HepG2 (cell line): Measurements from ENCODE around the gene IHH. TPM values are rescaled to one million over a fixed set of nuclear protein-coding genes. Genes with fewer than 3 reads are reported as not detected.
A peak's percentile ranks its signal among the peaks of the same experiment; 100 is the strongest.

ENCODE experiments used
- CCDC6 ChIP-seq: sonication (generic); formaldehyde crosslinking; IDR thresholded peaks from 2 replicates; pipeline ENCODE4 v1.8.1; 2022; ENCODE audit warnings: mild to moderate bottlenecking, missing genetic modification reagents, moderate library complexity
- ELF3 ChIP-seq: IDR thresholded peaks from 2 replicates; pipeline ENCODE4 v1.6.1; 2016; ENCODE audit warnings: missing genetic modification reagents, missing compliant biosample characterization
- ERF ChIP-seq: IDR thresholded peaks from 2 replicates; pipeline ENCODE4 v1.6.1; 2018; ENCODE audit warnings: missing biosample characterization, missing genetic modification reagents
- ESRRA ChIP-seq: sonication (generic); formaldehyde crosslinking; IDR thresholded peaks from 2 replicates; pipeline ENCODE4 v1.5.1; 2020; ENCODE audit warnings: mild to moderate bottlenecking, low read depth, missing genetic modification reagents
- HMG20A ChIP-seq: IDR thresholded peaks from 2 replicates; pipeline ENCODE4 v1.6.1; 2016; ENCODE audit warnings: borderline replicate concordance
- ISL2 ChIP-seq: sonication (generic); formaldehyde crosslinking; IDR thresholded peaks from 2 replicates; pipeline ENCODE4 v1.5.0; 2020; ENCODE audit warnings: missing genetic modification reagents
- KLF13 ChIP-seq: sonication (generic); formaldehyde crosslinking; IDR thresholded peaks from 2 replicates; pipeline ENCODE4 v1.4.0; 2020; ENCODE audit warnings: mild to moderate bottlenecking, missing genetic modification reagents
- MLLT10 ChIP-seq: sonication (generic); formaldehyde crosslinking; IDR thresholded peaks from 2 replicates; pipeline ENCODE4 v1.4.0; 2020; ENCODE audit warnings: missing genetic modification reagents
- MTF2 ChIP-seq: sonication (generic); formaldehyde crosslinking; IDR thresholded peaks from 2 replicates; pipeline ENCODE4 v1.5.0; 2020; ENCODE audit warnings: missing genetic modification reagents, borderline replicate concordance
- RCOR2 ChIP-seq: IDR thresholded peaks from 2 replicates; pipeline ENCODE4 v1.6.1; 2016; ENCODE audit warnings: missing biosample characterization, missing genetic modification reagents
- SRF ChIP-seq: IDR thresholded peaks from 2 replicates; pipeline ENCODE4 v1.6.1; 2011; ENCODE audit warnings: mild to moderate bottlenecking, low read depth, low read length, moderate library complexity
- SYNCRIP ChIP-seq: fragments of 200-400 bp; formaldehyde crosslinking; IDR thresholded peaks from 2 replicates; pipeline ENCODE4 v1.6.1; 2018; ENCODE audit warnings: mild to moderate bottlenecking, low read depth, low read length; ENCODE audit not compliant: insufficient read depth
- U2AF2 ChIP-seq: fragments of 200-400 bp; formaldehyde crosslinking; IDR thresholded peaks from 2 replicates; pipeline ENCODE4 v1.6.1; 2017; ENCODE audit warnings: low read depth, mild to moderate bottlenecking, low read length
- ZBTB7B ChIP-seq: sonication (generic); formaldehyde crosslinking; IDR thresholded peaks from 2 replicates; pipeline ENCODE4 v1.4.0; 2020; ENCODE audit warnings: missing genetic modification reagents
- ZFP90 ChIP-seq: sonication (generic); formaldehyde crosslinking; IDR thresholded peaks from 2 replicates; pipeline ENCODE4 v1.8.0; 2022; ENCODE audit warnings: missing genetic modification reagents, mild to moderate bottlenecking, inconsistent platforms, borderline replicate concordance
- ZNF124 ChIP-seq: sonication (generic); formaldehyde crosslinking; IDR thresholded peaks from 2 replicates; pipeline ENCODE4 v1.4.0; 2020; ENCODE audit warnings: missing genetic modification reagents
- ZNF205 ChIP-seq: IDR thresholded peaks from 2 replicates; pipeline ENCODE4 v1.6.1; 2018; ENCODE audit warnings: missing biosample characterization, missing genetic modification reagents
- ZNF274 ChIP-seq: sonication (generic); formaldehyde crosslinking; IDR thresholded peaks from 2 replicates; pipeline ENCODE4 v1.5.1; 2020; ENCODE audit warnings: mild to moderate bottlenecking, missing genetic modification reagents
- ZNF605 ChIP-seq: sonication (generic); formaldehyde crosslinking; IDR thresholded peaks from 2 replicates; pipeline ENCODE4 v1.8.0; 2022; ENCODE audit warnings: mild to moderate bottlenecking, missing genetic modification reagents
- ZNF7 ChIP-seq: IDR thresholded peaks from 2 replicates; pipeline ENCODE4 v1.6.1; 2016; ENCODE audit warnings: missing biosample characterization, missing genetic modification reagents
- ZNF746 ChIP-seq: sonication (generic); formaldehyde crosslinking; IDR thresholded peaks from 2 replicates; pipeline ENCODE4 v1.8.0; 2022; ENCODE audit warnings: mild to moderate bottlenecking, missing genetic modification reagents
- ZNF766 ChIP-seq: sonication (generic); formaldehyde crosslinking; IDR thresholded peaks from 2 replicates; pipeline ENCODE4 v1.5.0; 2020; ENCODE audit warnings: missing genetic modification reagents, borderline replicate concordance
- polyA plus RNA-seq, 8 experiments: library from polyadenylated mRNA; depleted of rRNA in 3 of 8; stranded (reverse) in 7 of 8; unstranded in 1 of 8; fragments of >200 nt; fragmentation: Illumina TruSeq in 4 of 8; extraction: Trizol in 4 of 8; gene quantifications; 2 replicates each; pipeline versions ENCODE4 v1.2.1 to v1.2.3, GENCODE V29; 2011 to 2016; ENCODE audit warnings: low read depth in 4 of 8, missing spikeins in 1 of 8, mixed read lengths in 1 of 8; ENCODE audit not compliant: insufficient read depth in 1 of 8
- total RNA-seq, 5 experiments: library from RNA; depleted of rRNA; stranded (reverse); fragments of >200 nt; fragmentation: Illumina TruSeq; extraction: Trizol; gene quantifications; 2 replicates each; pipeline ENCODE4 v1.2.3, GENCODE V29; 2016; ENCODE audit warnings: low read depth in 1 of 5
- TF ChIP-seq, protein P1 (sequence below): sonication (generic); formaldehyde crosslinking; IDR thresholded peaks from 2 replicates; pipeline ENCODE4 v1.4.0; 2020; ENCODE audit warnings: missing genetic modification reagents, mild to moderate bottlenecking, borderline replicate concordance
- TF ChIP-seq, protein P2 (sequence below): sonication (generic); formaldehyde crosslinking; IDR thresholded peaks from 2 replicates; pipeline ENCODE4 v1.5.0; 2020; ENCODE audit warnings: mild to moderate bottlenecking, missing genetic modification reagents
- TF ChIP-seq, protein P3 (sequence below): IDR thresholded peaks from 2 replicates; pipeline ENCODE4 v1.6.1; 2016

Gene IHH
- total and polyA plus RNA-seq, 2 of the 13 experiments (the other 11 are each of a cell fraction or from before 2014, with no cell fraction given), result 0.42 TPM; not detected in 1

DNA sequence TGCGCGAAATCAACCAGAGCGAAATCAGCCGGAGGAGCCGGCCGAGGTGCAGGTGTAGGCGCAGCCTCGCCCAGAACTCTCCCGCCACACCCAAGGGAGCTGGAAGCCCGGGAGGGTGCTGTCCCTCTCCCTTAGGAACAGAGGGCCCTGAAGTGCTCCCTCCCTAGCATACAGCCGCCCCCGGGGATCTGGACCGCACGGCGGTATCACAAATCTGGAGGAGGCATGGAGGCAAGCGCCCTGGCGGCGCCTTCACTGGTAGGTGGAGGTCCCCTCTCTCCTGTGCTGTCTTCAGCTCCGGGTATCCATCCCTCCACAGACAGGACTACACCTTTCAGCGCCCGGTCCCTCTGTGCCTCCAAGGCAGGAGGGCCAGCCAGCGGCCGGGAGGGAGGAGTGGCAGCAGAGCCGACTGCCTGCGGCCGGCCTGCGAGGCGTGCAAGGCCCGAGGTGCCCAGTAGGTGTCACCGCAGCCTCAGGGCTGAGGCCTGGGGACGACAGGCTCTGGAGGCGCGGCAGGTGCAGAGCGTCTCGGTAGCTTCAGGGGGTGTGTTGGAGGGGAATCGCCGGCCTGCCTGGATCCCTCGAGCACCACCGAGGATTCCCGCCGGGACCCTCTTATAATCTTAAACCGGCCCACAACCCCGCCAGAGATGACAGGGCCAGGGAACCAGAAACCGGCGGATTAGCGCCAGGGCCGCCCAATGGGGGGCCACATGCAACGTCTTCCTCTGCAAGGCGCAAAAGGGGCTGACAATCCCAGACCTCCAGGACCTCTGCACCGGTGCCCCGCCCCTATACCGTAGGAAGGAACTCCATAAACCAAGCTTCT, 2.8 kb downstream of the IHH start (continued):
- TF ChIP-seq ISL2 (CRISPR knock-in tag), result peak; percentile 74; the same call in 1 of the 2 replicates
- peak; percentile 77 for TF ChIP-seq ZNF205 (CRISPR knock-in tag)
- no peak for TF ChIP-seq ZNF746
- no peak; the same call in 1 of the 2 replicates for TF ChIP-seq ZNF605 (CRISPR knock-in tag)
- TF ChIP-seq ZNF124, result peak; percentile 93; the same call in 1 of the 2 replicates
- 0 out of 2 replicates have a peak, but pooled peaks have one; percentile 18 for TF ChIP-seq SRF
- TF ChIP-seq ESRRA, result no peak
- no peak for TF ChIP-seq U2AF2
- TF ChIP-seq, protein P1, sequence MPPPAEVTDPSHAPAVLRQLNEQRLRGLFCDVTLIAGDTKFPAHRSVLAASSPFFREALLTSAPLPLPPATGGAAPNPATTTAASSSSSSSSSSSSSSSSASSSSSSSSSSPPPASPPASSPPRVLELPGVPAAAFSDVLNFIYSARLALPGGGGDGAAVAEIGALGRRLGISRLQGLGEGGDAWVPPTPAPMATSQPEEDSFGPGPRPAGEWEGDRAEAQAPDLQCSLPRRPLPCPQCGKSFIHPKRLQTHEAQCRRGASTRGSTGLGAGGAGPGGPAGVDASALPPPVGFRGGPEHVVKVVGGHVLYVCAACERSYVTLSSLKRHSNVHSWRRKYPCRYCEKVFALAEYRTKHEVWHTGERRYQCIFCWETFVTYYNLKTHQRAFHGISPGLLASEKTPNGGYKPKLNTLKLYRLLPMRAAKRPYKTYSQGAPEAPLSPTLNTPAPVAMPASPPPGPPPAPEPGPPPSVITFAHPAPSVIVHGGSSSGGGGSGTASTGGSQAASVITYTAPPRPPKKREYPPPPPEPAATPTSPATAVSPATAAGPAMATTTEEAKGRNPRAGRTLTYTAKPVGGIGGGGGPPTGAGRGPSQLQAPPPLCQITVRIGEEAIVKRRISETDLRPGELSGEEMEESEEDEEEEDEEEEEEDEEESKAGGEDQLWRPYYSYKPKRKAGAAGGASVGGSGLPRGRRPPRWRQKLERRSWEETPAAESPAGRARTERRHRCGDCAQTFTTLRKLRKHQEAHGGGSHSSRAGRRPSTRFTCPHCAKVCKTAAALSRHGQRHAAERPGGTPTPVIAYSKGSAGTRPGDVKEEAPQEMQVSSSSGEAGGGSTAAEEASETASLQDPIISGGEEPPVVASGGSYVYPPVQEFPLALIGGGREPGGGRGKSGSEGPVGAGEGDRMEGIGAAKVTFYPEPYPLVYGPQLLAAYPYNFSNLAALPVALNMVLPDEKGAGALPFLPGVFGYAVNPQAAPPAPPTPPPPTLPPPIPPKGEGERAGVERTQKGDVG (CRISPR knock-in tag), result peak; percentile 50; the same call in 1 of the 2 replicates
- TF ChIP-seq, protein P2, sequence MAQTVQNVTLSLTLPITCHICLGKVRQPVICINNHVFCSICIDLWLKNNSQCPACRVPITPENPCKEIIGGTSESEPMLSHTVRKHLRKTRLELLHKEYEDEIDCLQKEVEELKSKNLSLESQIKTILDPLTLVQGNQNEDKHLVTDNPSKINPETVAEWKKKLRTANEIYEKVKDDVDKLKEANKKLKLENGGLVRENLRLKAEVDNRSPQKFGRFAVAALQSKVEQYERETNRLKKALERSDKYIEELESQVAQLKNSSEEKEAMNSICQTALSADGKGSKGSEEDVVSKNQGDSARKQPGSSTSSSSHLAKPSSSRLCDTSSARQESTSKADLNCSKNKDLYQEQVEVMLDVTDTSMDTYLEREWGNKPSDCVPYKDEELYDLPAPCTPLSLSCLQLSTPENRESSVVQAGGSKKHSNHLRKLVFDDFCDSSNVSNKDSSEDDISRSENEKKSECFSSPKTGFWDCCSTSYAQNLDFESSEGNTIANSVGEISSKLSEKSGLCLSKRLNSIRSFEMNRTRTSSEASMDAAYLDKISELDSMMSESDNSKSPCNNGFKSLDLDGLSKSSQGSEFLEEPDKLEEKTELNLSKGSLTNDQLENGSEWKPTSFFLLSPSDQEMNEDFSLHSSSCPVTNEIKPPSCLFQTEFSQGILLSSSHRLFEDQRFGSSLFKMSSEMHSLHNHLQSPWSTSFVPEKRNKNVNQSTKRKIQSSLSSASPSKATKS (CRISPR knock-in tag), result no peak
- no peak for TF ChIP-seq CCDC6
- no peak for TF ChIP-seq ZNF7 (CRISPR knock-in tag)
- no peak for TF ChIP-seq MLLT10 (CRISPR knock-in tag)
- TF ChIP-seq KLF13 (CRISPR knock-in tag), result no peak
- TF ChIP-seq, protein P3, sequence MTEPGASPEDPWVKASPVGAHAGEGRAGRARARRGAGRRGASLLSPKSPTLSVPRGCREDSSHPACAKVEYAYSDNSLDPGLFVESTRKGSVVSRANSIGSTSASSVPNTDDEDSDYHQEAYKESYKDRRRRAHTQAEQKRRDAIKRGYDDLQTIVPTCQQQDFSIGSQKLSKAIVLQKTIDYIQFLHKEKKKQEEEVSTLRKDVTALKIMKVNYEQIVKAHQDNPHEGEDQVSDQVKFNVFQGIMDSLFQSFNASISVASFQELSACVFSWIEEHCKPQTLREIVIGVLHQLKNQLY (CRISPR knock-in tag), result peak; percentile 16; the same call in 1 of the 2 replicates
- 0 out of 2 replicates have a peak, but pooled peaks have one; percentile 33 for TF ChIP-seq ELF3 (CRISPR knock-in tag)
- peak; percentile 78 for TF ChIP-seq ERF (CRISPR knock-in tag)
- peak; percentile 49; the same call in 1 of the 2 replicates for TF ChIP-seq ZBTB7B (CRISPR knock-in tag)
- TF ChIP-seq RCOR2 (CRISPR knock-in tag), result no peak
- no peak for TF ChIP-seq HMG20A
- peak; percentile 25; the same call in 1 of the 2 replicates for TF ChIP-seq ZNF274 (CRISPR knock-in tag)
- TF ChIP-seq SYNCRIP, result no peak
- no peak for TF ChIP-seq ZNF766 (CRISPR knock-in tag)
- TF ChIP-seq ZFP90, result peak; percentile 25; the same call in 1 of the 2 replicates
- TF ChIP-seq MTF2, result no peak; the same call in 1 of the 2 replicates
